H1 (cell line): Measurements from ENCODE around the gene B9D2. TPM values are rescaled to one million over a fixed set of nuclear protein-coding genes. Genes with fewer than 3 reads are reported as not detected.
A peak's percentile ranks its signal among the peaks of the same experiment; 100 is the strongest.

Experiments used
- CTCF ChIA-PET: fragments of 300-600 bp; sonication (Branson Sonifier 250); formaldehyde crosslinking; loops from one replicate; lab custom pipeline; 2021; ENCODE audit not compliant: partially characterized antibody; lab: Charles Lee
- POLR2A ChIA-PET: fragments of 300-600 bp; sonication (Branson Sonifier 250); formaldehyde crosslinking; loops from one replicate; lab custom pipeline; 2021; ENCODE audit warnings: inconsistent platforms; ENCODE audit not compliant: partially characterized antibody; lab: Charles Lee
- DNase-seq, 2 experiments: peaks; one replicate each; pipeline versions ENCODE4 v3.0.0 to v3.0.0-alpha.2; 2010 to 2022; ENCODE audit warnings: low spot score in 2 of 2, low read depth in 1 of 2, mixed read lengths in 1 of 2
- FAIRE-seq: peaks from 2 replicates; lab custom pipeline; 2011; peaks lifted over from hg19 to GRCh38; lab: Jason Lieb, UNC
- H2AFZ ChIP-seq: 2 replicates; pipeline ENCODE4 v1.8.1; 2012; ENCODE audit warnings: low read length, inconsistent platforms
- H2AK5ac ChIP-seq: 2 replicates; pipeline ENCODE4 v1.6.1; 2013; ENCODE audit warnings: low read depth, low read length
- H2BK120ac ChIP-seq: replicated peaks from 2 replicates; pipeline ENCODE3; 2013; ENCODE audit warnings: low read depth, low read length, inconsistent platforms
- H2BK12ac ChIP-seq: 2 replicates; pipeline ENCODE4 v1.6.1; 2013; ENCODE audit warnings: low read depth, low read length
- H2BK15ac ChIP-seq: 2 replicates; pipeline ENCODE4 v1.6.1; 2013; ENCODE audit warnings: low read length
- H2BK20ac ChIP-seq: 2 replicates; pipeline ENCODE4 v1.6.1; 2013; ENCODE audit warnings: low read length
- H2BK5ac ChIP-seq: 2 replicates; pipeline ENCODE4 v1.6.1; 2013; ENCODE audit warnings: low read depth, low read length
- H3K14ac ChIP-seq: 2 replicates; pipeline ENCODE4 v1.6.1; 2013; ENCODE audit warnings: inconsistent platforms; ENCODE audit not compliant: insufficient read length
- H3K18ac ChIP-seq: 2 replicates; pipeline ENCODE4 v1.6.1; 2013; ENCODE audit warnings: low read length; ENCODE audit errors: extremely low read depth
- H3K23ac ChIP-seq: 2 replicates; pipeline ENCODE4 v1.6.1; 2013; ENCODE audit warnings: inconsistent platforms; ENCODE audit not compliant: insufficient read length
- H3K23me2 ChIP-seq: 2 replicates; pipeline ENCODE4 v1.6.1; 2013; ENCODE audit warnings: low read depth, low read length
- H3K27ac ChIP-seq: 2 replicates; pipeline ENCODE4 v1.6.1; 2011; ENCODE audit warnings: low read depth, low read length, inconsistent platforms
- H3K27me3 ChIP-seq, 4 experiments: replicated peaks in 1 of 4; 1 replicate in 1 of 4; 2 replicates in 3 of 4; pipeline versions ENCODE4 v1.6.1 to v1.8.1; 2011 to 2013; ENCODE audit warnings: low read length in 3 of 4, mild to moderate bottlenecking in 3 of 4, inconsistent platforms in 2 of 4, mixed read lengths in 2 of 4, moderate library complexity in 1 of 4; ENCODE audit not compliant: control insufficient read depth in 3 of 4, insufficient read depth in 3 of 4; ENCODE audit errors: extremely low read depth in 1 of 4
- H3K36me3 ChIP-seq, 4 experiments: 2 replicates each; pipeline versions ENCODE4 v1.6.1 to v1.8.1; 2011 to 2013; ENCODE audit warnings: mild to moderate bottlenecking in 4 of 4, low read length in 3 of 4, moderate library complexity in 2 of 4, control low read depth in 1 of 4, inconsistent platforms in 1 of 4; ENCODE audit not compliant: insufficient read depth in 4 of 4, control insufficient read depth in 2 of 4
- H3K4ac ChIP-seq: replicated peaks from 2 replicates; pipeline ENCODE3; 2013; ENCODE audit warnings: low read length, low read depth, mixed read lengths, inconsistent platforms; ENCODE audit not compliant: insufficient read length
- H3K4me1 ChIP-seq, 4 experiments: replicated peaks in 1 of 4; 1 replicate in 1 of 4; 2 replicates in 3 of 4; pipeline versions ENCODE4 v1.6.1 to v1.8.1; 2011 to 2013; ENCODE audit warnings: low read length in 3 of 4, inconsistent platforms in 2 of 4, mixed read lengths in 1 of 4; ENCODE audit not compliant: insufficient read depth in 4 of 4, control insufficient read depth in 3 of 4
- H3K4me2 ChIP-seq, 2 experiments: 2 replicates each; pipeline versions ENCODE4 v1.6.1 to v1.8.1; 2011 to 2013; ENCODE audit warnings: low read depth in 2 of 2, low read length in 2 of 2, control low read depth in 1 of 2, inconsistent platforms in 1 of 2, mild to moderate bottlenecking in 1 of 2; ENCODE audit not compliant: insufficient read depth in 1 of 2
- H3K4me3 ChIP-seq, 4 experiments: fragments of 200-600, 300-600 bp in 1 of 4; sonication (generic), shearing (Covaris generic), sonication (Bioruptor Twin) in 1 of 4; 2 replicates each; pipeline versions ENCODE4 v1.5.1 to v1.8.1; 2011 to 2016; ENCODE audit warnings: low read length in 4 of 4, low read depth in 3 of 4, control low read depth in 2 of 4, inconsistent platforms in 2 of 4, mild to moderate bottlenecking in 2 of 4, mixed read lengths in 1 of 4, moderate library complexity in 1 of 4; ENCODE audit not compliant: insufficient read depth in 2 of 4; ENCODE audit errors: extremely low read depth in 1 of 4
- H3K56ac ChIP-seq: replicated peaks from 2 replicates; pipeline ENCODE3; 2013; ENCODE audit warnings: low read depth, mild to moderate bottlenecking, mixed read lengths, low read length, inconsistent platforms; ENCODE audit not compliant: insufficient read length
- H3K79me1 ChIP-seq: 2 replicates; pipeline ENCODE4 v1.6.1; 2013; ENCODE audit warnings: low read depth, low read length, control low read depth
- H3K79me2 ChIP-seq, 2 experiments: 2 replicates each; pipeline versions ENCODE4 v1.6.1 to v1.8.1; 2012 to 2013; ENCODE audit warnings: low read length in 2 of 2, mild to moderate bottlenecking in 2 of 2, inconsistent platforms in 1 of 2; ENCODE audit not compliant: insufficient read depth in 2 of 2, control insufficient read depth in 1 of 2
- H3K9ac ChIP-seq, 4 experiments: replicated peaks in 1 of 4; 1 replicate in 1 of 4; 2 replicates in 3 of 4; pipeline versions ENCODE4 v1.6.1 to v1.8.1; 2011 to 2013; ENCODE audit warnings: low read depth in 3 of 4, low read length in 3 of 4, control low read depth in 2 of 4, mild to moderate bottlenecking in 2 of 4, moderate library complexity in 2 of 4, inconsistent platforms in 1 of 4; ENCODE audit errors: extremely low read depth in 1 of 4
- H3K9me3 ChIP-seq, 2 experiments: 2 replicates each; pipeline versions ENCODE4 v1.6.1 to v1.8.1; 2012 to 2013; ENCODE audit warnings: mild to moderate bottlenecking in 2 of 2, moderate library complexity in 2 of 2, control low read depth in 1 of 2, inconsistent platforms in 1 of 2, low read depth in 1 of 2, low read length in 1 of 2, mixed read lengths in 1 of 2; ENCODE audit not compliant: insufficient read depth in 2 of 2
- H4K20me1 ChIP-seq, 2 experiments: replicated peaks in 1 of 2; 2 replicates each; pipeline versions ENCODE3 to v1.8.1; 2011 to 2013; ENCODE audit warnings: inconsistent platforms in 2 of 2, low read length in 2 of 2, mild to moderate bottlenecking in 1 of 2; ENCODE audit not compliant: insufficient read depth in 2 of 2, control insufficient read depth in 1 of 2
- H4K5ac ChIP-seq: 2 replicates; pipeline ENCODE4 v1.6.1; 2013; ENCODE audit warnings: low read length, low read depth, mixed read lengths, inconsistent platforms; ENCODE audit not compliant: insufficient read length
- H4K8ac ChIP-seq: 2 replicates; pipeline ENCODE4 v1.8.0; 2013; ENCODE audit warnings: mild to moderate bottlenecking, moderate library complexity, low read length, inconsistent platforms; ENCODE audit not compliant: insufficient read depth; ENCODE audit errors: extremely low read depth
- H4K91ac ChIP-seq: replicated peaks from 2 replicates; pipeline ENCODE3; 2013; ENCODE audit warnings: low read length, mixed read lengths, inconsistent platforms; ENCODE audit not compliant: insufficient read length
- CTBP2 ChIP-seq: IDR thresholded peaks from 2 replicates; pipeline ENCODE4 v1.7.0; 2011; ENCODE audit warnings: borderline replicate concordance, mild to moderate bottlenecking, moderate library complexity, mixed read lengths, low read length; ENCODE audit not compliant: insufficient read depth, insufficient read length
- KDM5A ChIP-seq: fragments of 200-600 bp; IDR thresholded peaks from 2 replicates; pipeline ENCODE4 v1.7.1; 2012; ENCODE audit warnings: mild to moderate bottlenecking, low read length, inconsistent platforms, mixed read lengths
- POLR2A ChIP-seq, 2 experiments: IDR thresholded peaks; 1 replicate in 1 of 2; 2 replicates in 1 of 2; pipeline ENCODE4 v1.6.1; 2011; ENCODE audit warnings: low read depth in 2 of 2, low read length in 2 of 2, mild to moderate bottlenecking in 2 of 2; ENCODE audit errors: control extremely low read depth in 1 of 2
- RXRA ChIP-seq: IDR thresholded peaks from 2 replicates; pipeline ENCODE4 v1.6.1; 2011; ENCODE audit warnings: low read depth, mild to moderate bottlenecking, low read length, moderate library complexity; ENCODE audit not compliant: insufficient read depth
- YY1 ChIP-seq: IDR thresholded peaks from 2 replicates; pipeline ENCODE4 v1.6.1; 2011; ENCODE audit warnings: low read depth, mild to moderate bottlenecking, low read length
- WGBS, 2 experiments: shearing (Covaris generic) in 1 of 2; methylation state at CpG; one replicate each; pipeline versions ENCODE4 v1.1.6 to v1.1.7; 2013 to 2015; ENCODE audit warnings: low lambda C conversion rate in 2 of 2, mixed read lengths in 2 of 2, inconsistent platforms in 1 of 2, low coverage in 1 of 2, missing lambda C conversion rate in 1 of 2; ENCODE audit not compliant: insufficient replicate concordance in 2 of 2, insufficient coverage in 1 of 2, insufficient read length in 1 of 2; ENCODE audit errors: extremely low coverage in 1 of 2, missing lambda C conversion rate in 1 of 2; 5-methylcytosine and 5-hydroxymethylcytosine counted together
- polyA plus RNA-seq, 7 experiments: library from polyadenylated mRNA; depleted of rRNA in 3 of 7; stranded (reverse) in 5 of 7; unstranded in 2 of 7; fragments of >200 nt in 5 of 7; fragments of 200-250 nt in 2 of 7; gene quantifications; 1 replicate in 5 of 7; 2 replicates in 1 of 7; 4 replicates in 1 of 7; pipeline versions ENCODE4 v1.2.1 to v1.2.3, GENCODE V29; 2011 to 2013; ENCODE audit warnings: missing spikeins in 2 of 7, mixed read lengths in 2 of 7
- total RNA-seq: library from RNA; stranded (reverse); fragmentation: NEBNext Ultra II Directional; extraction: Animal tissue kit (Norgen Biotek cat#: 25700); gene quantifications from 2 replicates; pipeline ENCODE4 v1.2.1, GENCODE V29; 2021

The B9D2 gene
- total and polyA plus RNA-seq, 2 of the 8 experiments (the other 6 are each of a cell fraction or from before 2014, with no cell fraction given) = 4.9 to 6.3 TPM

- Histone ChIP-seq H2AK5ac (no peak overlapping the region), H3K18ac (no peak overlapping the region), H3K4ac (no peak overlapping the region), H3K14ac (no peak overlapping the region), H2BK120ac (no peak overlapping the region), H2BK5ac (peak overlapping the region; percentile 35; the same call in 1 of the 2 replicates), H3K27me3 (no peaks in the 10 kb centered on the region), H3K79me1 (no peaks in the 10 kb centered on the region; the same call in none of the 2 replicates), H4K91ac (no peak overlapping the region), H4K8ac (no peak overlapping the region), H3K4me1 (peaks cover 5 to 21% (median 8%) of the 10 kb centered on the region in 4 experiments), H3K23me2 (no peaks in the 10 kb centered on the region), H3K27ac (no peak overlapping the region), H2BK20ac (no peak overlapping the region), H4K5ac (no peak overlapping the region), H3K56ac (no peak overlapping the region), H2BK15ac (no peak overlapping the region), H3K23ac (no peak overlapping the region), H3K9ac (no peak overlapping the region), H2AFZ (no peak overlapping the region), H3K79me2 (no peaks in the 10 kb centered on the region), H4K20me1 (peaks cover 3 to 19% of the 10 kb centered on the region in 2 experiments), H2BK12ac (no peak overlapping the region), H3K4me3 (no peak overlapping the region), H3K9me3 (peaks cover 0 to 3% of the 10 kb centered on the region in 2 experiments; a peak in 1 of 4 replicates), H3K36me3 (peaks cover 15 to 36% (median 22%) of the 10 kb centered on the region in 4 experiments; a peak in 7 of 8 replicates), H3K4me2 (no peak overlapping the region)
- no peak for DNase-seq
- WGBS, 2 experiments = 92% methylated on average over 19 of the region's 20 CpGs; no CpG with 5 or more reads in 1 of the 2 experiments
- ChIA-PET CTCF (interaction anchor here (0.6 to 1.6 kb wide), 4 partner anchors 11 to 657 kb away, joined by 3 to 5 read pairs (median 4); no protein-coding TSS in a partner anchor), POLR2A (interaction anchor here (0.6 to 12.6 kb wide), 6 partner anchors 9 to 1057 kb away, joined by 3 to 137 read pairs (median 3); partner anchors contain the start of genes B9D2, CCDC97, DMAC2 and TGFB1)
- TF ChIP-seq KDM5A (no peak), YY1 (no peak), POLR2A (IDR thresholded peaks at IDR 0.05; ENCODE audit: control extremely low read depth in 1 of 2, low read depth in 2 of 2, low read length in 2 of 2) (no peak), CTBP2 (no peak), RXRA (no peak)
- no peak for FAIRE-seq
These were observed 44.3 kb downstream of the B9D2 start for GRCh38 chr19:41319500-41320184.
